ENCODE data around the gene TNFAIP3.
A peak's percentile ranks its signal among the peaks of the same experiment; 100 is the strongest.

The TNFAIP3 gene

GRCh38 chr6:137864812-137865508, 2.1 kb upstream of the TNFAIP3 start:
- DNase-seq = no peak

- DNase-seq = no peak
Observed at GRCh38 chr6:137866200-137866913, 702 bp upstream of the TNFAIP3 start.

- no peak for DNase-seq
Observed at GRCh38 chr6:137867685-137868509, 838 bp downstream of the TNFAIP3 start.

GRCh38 chr6:137868721-137869548, 1.9 kb downstream of the TNFAIP3 start:
- no peak for DNase-seq

- no peak for DNase-seq
Observed at GRCh38 chr6:137869549-137870307, 2.7 kb downstream of the TNFAIP3 start.

GRCh38 chr6:137870308-137870644, 3.2 kb downstream of the TNFAIP3 start:
- DNase-seq = no peak

- no peak for DNase-seq
Observed at GRCh38 chr6:137870744-137871247, 3.7 kb downstream of the TNFAIP3 start.

- no peak for DNase-seq
Observed at GRCh38 chr6:137871291-137871690, 4.2 kb downstream of the TNFAIP3 start.

- DNase-seq = peak; percentile 81
Observed at GRCh38 chr6:137871831-137872454, 4.9 kb downstream of the TNFAIP3 start.

- DNase-seq = no peak
Observed at GRCh38 chr6:137872581-137873115, 5.6 kb downstream of the TNFAIP3 start.

GRCh38 chr6:137873273-137873762, 6.3 kb downstream of the TNFAIP3 start:
- DNase-seq = peak; percentile 67

- DNase-seq = no peak
Observed at GRCh38 chr6:137874204-137875057, 7.4 kb downstream of the TNFAIP3 start.

- DNase-seq = no peak
Observed at GRCh38 chr6:137875058-137875520, 8.0 kb downstream of the TNFAIP3 start.

- no peak for DNase-seq
Observed at GRCh38 chr6:137875606-137876005, 8.5 kb downstream of the TNFAIP3 start.

GRCh38 chr6:137876547-137876946, 9.5 kb downstream of the TNFAIP3 start:
- no peak for DNase-seq

- no peak for DNase-seq
Observed at GRCh38 chr6:137877113-137877512, 10.1 kb downstream of the TNFAIP3 start.

- no peak for DNase-seq
Observed at GRCh38 chr6:137877606-137878005, 10.5 kb downstream of the TNFAIP3 start.

- no peak for DNase-seq
Observed at GRCh38 chr6:137878029-137878428, 11.0 kb downstream of the TNFAIP3 start.

Measured in fibroblast of skin of scalp (primary cell).